ENCODE data around the gene TTC7B.

GRCh38 chr14:90726656-90727055 lies 89.6 kb downstream of the TTC7B start:
- TF ChIP-seq CTCF (IDR thresholded peaks at IDR 0.05) (peak in 1 of 6 experiments; percentile 24), POLR2A (IDR thresholded peaks at IDR 0.05) (no peak)

Measured in adrenal gland (tissue), 5 donors.